Loucy (cell line): Measurements from ENCODE around the gene PHACTR1.

ENCODE experiments used
- H2AFZ ChIP-seq: fragments of 200-600 bp; sonication (generic); 2 replicates; pipeline ENCODE4 v1.6.0; 2016; ENCODE audit warnings: antibody characterized with exemption, mild to moderate bottlenecking, low read length, moderate library complexity
- H3F3A ChIP-seq: fragments of 200-600 bp; 2 replicates; pipeline ENCODE4 v1.6.0; 2016; ENCODE audit warnings: antibody characterized with exemption, low read depth, mild to moderate bottlenecking
- H3K27me3 ChIP-seq: fragments of 200-600 bp; sonication (generic); 2 replicates; pipeline ENCODE4 v1.6.1; 2014; ENCODE audit warnings: low read length, mild to moderate bottlenecking; ENCODE audit not compliant: insufficient read depth, poor library complexity, severe bottlenecking
- H3K36me3 ChIP-seq: fragments of 200-600 bp; sonication (generic); 2 replicates; pipeline ENCODE4 v1.6.1; 2016; ENCODE audit warnings: low read length; ENCODE audit not compliant: insufficient read depth
- H3K4me1 ChIP-seq: fragments of 200-600 bp; sonication (generic); 2 replicates; pipeline ENCODE4 v1.5.1; 2014; ENCODE audit warnings: low read length, mild to moderate bottlenecking; ENCODE audit not compliant: insufficient read depth, poor library complexity, severe bottlenecking
- H3K4me2 ChIP-seq: fragments of 200-600 bp; sonication (generic); 2 replicates; pipeline ENCODE4 v1.6.0; 2014; ENCODE audit warnings: antibody characterized with exemption, low read length, low read depth, mild to moderate bottlenecking; ENCODE audit not compliant: poor library complexity, severe bottlenecking
- H3K4me3 ChIP-seq: fragments of 200-600 bp; sonication (generic); 2 replicates; pipeline ENCODE4 v1.5.1; 2014; ENCODE audit warnings: low read length, mild to moderate bottlenecking, mixed read lengths; ENCODE audit not compliant: poor library complexity, severe bottlenecking
- H3K79me2 ChIP-seq: fragments of 200-600 bp; sonication (generic); 2 replicates; pipeline ENCODE4 v1.6.1; 2014; ENCODE audit warnings: low read length; ENCODE audit not compliant: insufficient read depth
- H3K9ac ChIP-seq: fragments of 200-600 bp; sonication (generic); 2 replicates; pipeline ENCODE4 v1.6.0; 2014; ENCODE audit warnings: mild to moderate bottlenecking, low read depth, low read length, moderate library complexity; ENCODE audit not compliant: poor library complexity, severe bottlenecking
- H3K9me2 ChIP-seq: fragments of 200-600 bp; sonication (generic); replicated peaks from 2 replicates; pipeline ENCODE4 v1.6.1; 2016; ENCODE audit warnings: low read depth, low read length, mixed read lengths
- H3K9me3 ChIP-seq: fragments of 200-600 bp; sonication (generic); 2 replicates; pipeline ENCODE4 v1.6.1; 2014; ENCODE audit warnings: mild to moderate bottlenecking, antibody characterized with exemption, low read length, low read depth; ENCODE audit not compliant: insufficient read depth
- H4K20me1 ChIP-seq: fragments of 200-600 bp; sonication (generic); 2 replicates; pipeline ENCODE4 v1.6.0; 2014; ENCODE audit warnings: antibody characterized with exemption, low read length, mild to moderate bottlenecking; ENCODE audit not compliant: insufficient read depth, poor library complexity, severe bottlenecking
- EZH2phosphoT487 ChIP-seq: fragments of 200-600 bp; IDR thresholded peaks from 2 replicates; pipeline ENCODE4 v1.6.1; 2018; ENCODE audit warnings: antibody characterized with exemption, mild to moderate bottlenecking, moderate library complexity, borderline replicate concordance
- TF ChIP-seq, protein P1 (sequence below): fragments of 200-600 bp; sonication (generic); conservative IDR thresholded peaks from 2 replicates; pipeline ENCODE4 v1.5.1; 2014; ENCODE audit warnings: mild to moderate bottlenecking, antibody characterized with exemption, low read length

The PHACTR1 gene

GRCh38 chr6:12733876-12734275 is 17.3 kb downstream of the PHACTR1 start:
- Histone ChIP-seq H3K4me1 (no peaks in the 10 kb centered on the region), H3K9me2 (no peaks in the 10 kb centered on the region), H3K27me3 (no peaks in the 10 kb centered on the region), H2AFZ (no peak overlapping the region), H3K36me3 (no peaks in the 10 kb centered on the region), H4K20me1 (no peaks in the 10 kb centered on the region), H3K9ac (no peak overlapping the region), H3K79me2 (no peaks in the 10 kb centered on the region), H3K9me3 (no peaks in the 10 kb centered on the region), H3F3A (no peaks in the 10 kb centered on the region), H3K4me2 (no peak overlapping the region), H3K4me3 (no peak overlapping the region)
- TF ChIP-seq, protein P1, sequence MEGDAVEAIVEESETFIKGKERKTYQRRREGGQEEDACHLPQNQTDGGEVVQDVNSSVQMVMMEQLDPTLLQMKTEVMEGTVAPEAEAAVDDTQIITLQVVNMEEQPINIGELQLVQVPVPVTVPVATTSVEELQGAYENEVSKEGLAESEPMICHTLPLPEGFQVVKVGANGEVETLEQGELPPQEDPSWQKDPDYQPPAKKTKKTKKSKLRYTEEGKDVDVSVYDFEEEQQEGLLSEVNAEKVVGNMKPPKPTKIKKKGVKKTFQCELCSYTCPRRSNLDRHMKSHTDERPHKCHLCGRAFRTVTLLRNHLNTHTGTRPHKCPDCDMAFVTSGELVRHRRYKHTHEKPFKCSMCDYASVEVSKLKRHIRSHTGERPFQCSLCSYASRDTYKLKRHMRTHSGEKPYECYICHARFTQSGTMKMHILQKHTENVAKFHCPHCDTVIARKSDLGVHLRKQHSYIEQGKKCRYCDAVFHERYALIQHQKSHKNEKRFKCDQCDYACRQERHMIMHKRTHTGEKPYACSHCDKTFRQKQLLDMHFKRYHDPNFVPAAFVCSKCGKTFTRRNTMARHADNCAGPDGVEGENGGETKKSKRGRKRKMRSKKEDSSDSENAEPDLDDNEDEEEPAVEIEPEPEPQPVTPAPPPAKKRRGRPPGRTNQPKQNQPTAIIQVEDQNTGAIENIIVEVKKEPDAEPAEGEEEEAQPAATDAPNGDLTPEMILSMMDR = no peak
- no peak for TF ChIP-seq EZH2phosphoT487

DNA sequence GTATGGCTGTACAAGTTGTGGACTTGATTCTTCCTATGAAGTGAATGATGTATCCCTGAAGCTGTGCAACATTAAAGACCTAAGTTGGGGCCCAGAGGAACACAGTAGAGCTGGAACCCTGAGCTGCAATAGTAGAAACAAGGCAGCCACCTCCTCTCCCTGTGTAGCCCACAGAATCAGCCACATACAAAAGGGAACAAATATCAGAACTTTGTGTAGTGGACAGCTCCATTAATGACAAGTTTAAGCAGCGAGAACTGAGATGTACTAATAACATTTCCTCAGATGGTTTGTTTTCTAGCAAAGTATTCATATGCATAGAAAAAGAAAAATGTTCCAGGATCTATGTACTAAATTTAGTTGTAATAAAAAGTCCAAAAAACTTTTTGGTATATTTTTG is 19.2 kb downstream of the PHACTR1 start:
- Histone ChIP-seq H3K9me2 (no peaks in the 10 kb centered on the region), H3K9ac (no peak overlapping the region), H3F3A (no peaks in the 10 kb centered on the region), H3K4me1 (no peaks in the 10 kb centered on the region), H3K4me3 (no peak overlapping the region), H3K36me3 (no peaks in the 10 kb centered on the region), H4K20me1 (no peaks in the 10 kb centered on the region), H3K27me3 (no peaks in the 10 kb centered on the region), H3K9me3 (no peaks in the 10 kb centered on the region), H3K79me2 (no peaks in the 10 kb centered on the region), H2AFZ (no peak overlapping the region), H3K4me2 (no peak overlapping the region)
- TF ChIP-seq, protein P1 = no peak
- TF ChIP-seq EZH2phosphoT487 = no peak

GRCh38 chr6:12748411-12748810 is 31.8 kb downstream of the PHACTR1 start:
- Histone ChIP-seq H3K9ac (no peak overlapping the region), H3K79me2 (no peaks in the 10 kb centered on the region), H3K36me3 (no peaks in the 10 kb centered on the region), H3K4me2 (no peak overlapping the region), H3K9me3 (no peaks in the 10 kb centered on the region), H3F3A (no peaks in the 10 kb centered on the region), H3K9me2 (no peaks in the 10 kb centered on the region), H3K27me3 (no peaks in the 10 kb centered on the region), H3K4me1 (no peaks in the 10 kb centered on the region), H4K20me1 (no peaks in the 10 kb centered on the region), H3K4me3 (no peak overlapping the region), H2AFZ (no peak overlapping the region)
- no peak for TF ChIP-seq EZH2phosphoT487
- TF ChIP-seq, protein P1 = no peak
